CD14-positive monocyte (primary cell): ENCODE results near the gene CDK19. TPM values are rescaled to one million over a fixed set of nuclear protein-coding genes. Genes with fewer than 3 reads are reported as not detected.
A peak's percentile ranks its signal among the peaks of the same experiment; 100 is the strongest.

Experiments
- DNase-seq, 3 donors: peaks; one replicate each; pipeline ENCODE4 v3.0.0-alpha.2; 2011 to 2022
- H2AFZ ChIP-seq: 2 replicates; pipeline ENCODE4 v1.6.0; 2012; ENCODE audit warnings: mild to moderate bottlenecking, low read depth, low read length, inconsistent platforms; ENCODE audit not compliant: insufficient read depth, poor library complexity, severe bottlenecking
- H3K27ac ChIP-seq, 2 donors: 1 replicate in 1 of 2; 2 replicates in 1 of 2; pipeline ENCODE4 v1.5.1; 2012 to 2013; ENCODE audit warnings: low read length in 2 of 2, control low read depth in 1 of 2, inconsistent platforms in 1 of 2, low read depth in 1 of 2, mild to moderate bottlenecking in 1 of 2
- H3K27me3 ChIP-seq, 2 donors: one replicate each; pipeline versions ENCODE4 v1.6.0 to v1.6.1; 2011 to 2013; ENCODE audit warnings: low read length in 2 of 2; ENCODE audit not compliant: control insufficient read depth in 2 of 2, insufficient read depth in 2 of 2
- H3K36me3 ChIP-seq, 2 donors: replicated peaks in 1 of 2; 1 replicate in 1 of 2; 2 replicates in 1 of 2; pipeline versions ENCODE4 v1.5.1 to v1.6.1; 2012 to 2013; ENCODE audit warnings: low read length in 2 of 2, control low read depth in 1 of 2, inconsistent platforms in 1 of 2, mild to moderate bottlenecking in 1 of 2; ENCODE audit not compliant: insufficient read depth in 2 of 2, control insufficient read depth in 1 of 2
- H3K4me1 ChIP-seq, 2 donors: 1 replicate in 1 of 2; 2 replicates in 1 of 2; pipeline versions ENCODE4 v1.5.1 to v1.6.1; 2012 to 2013; ENCODE audit warnings: low read length in 2 of 2, control low read depth in 1 of 2, inconsistent platforms in 1 of 2, mild to moderate bottlenecking in 1 of 2, moderate library complexity in 1 of 2; ENCODE audit not compliant: insufficient read depth in 2 of 2, control insufficient read depth in 1 of 2
- H3K4me2 ChIP-seq: replicated peaks from 2 replicates; pipeline ENCODE3; 2012; ENCODE audit warnings: low read length, moderate library complexity, mild to moderate bottlenecking; ENCODE audit not compliant: poor library complexity, severe bottlenecking; ENCODE audit errors: extremely low read depth
- H3K4me3 ChIP-seq, 3 experiments: fragments of 200-600 bp in 1 of 3; sonication (generic) in 1 of 3; replicated peaks in 1 of 3; 1 replicate in 2 of 3; 2 replicates in 1 of 3; pipeline ENCODE4 v1.5.1; 2011 to 2013; ENCODE audit warnings: low read length in 3 of 3, mild to moderate bottlenecking in 3 of 3, control low read depth in 2 of 3, low read depth in 2 of 3, inconsistent platforms in 1 of 3, moderate library complexity in 1 of 3
- H3K79me2 ChIP-seq: 2 replicates; pipeline ENCODE4 v1.6.0; 2012; ENCODE audit warnings: mild to moderate bottlenecking, control low read depth, inconsistent platforms, low read length, moderate library complexity; ENCODE audit not compliant: insufficient read depth
- H3K9ac ChIP-seq: 2 replicates; pipeline ENCODE4 v1.6.0; 2017; ENCODE audit warnings: low read length, mild to moderate bottlenecking; ENCODE audit not compliant: insufficient read depth, poor library complexity, severe bottlenecking
- H3K9me3 ChIP-seq, 2 donors: replicated peaks in 1 of 2; 1 replicate in 1 of 2; 2 replicates in 1 of 2; pipeline versions ENCODE4 v1.5.1 to v1.6.1; 2012 to 2013; ENCODE audit warnings: low read length in 2 of 2, control low read depth in 1 of 2; ENCODE audit not compliant: control insufficient read depth in 1 of 2, insufficient read depth in 1 of 2
- H4K20me1 ChIP-seq: 2 replicates; pipeline ENCODE4 v1.6.0; 2012; ENCODE audit warnings: mild to moderate bottlenecking, low read length, control low read depth, moderate library complexity; ENCODE audit not compliant: insufficient read depth
- H3K27ac Mint-ChIP-seq, 7 donors: one replicate each; pipeline ENCODE4 v1.8.0; 2020; ENCODE audit warnings: mild to moderate bottlenecking in 7 of 7, mixed read lengths in 7 of 7, moderate library complexity in 6 of 7, inconsistent platforms in 2 of 7
- H3K27me3 Mint-ChIP-seq, 3 donors: one replicate each; pipeline ENCODE4 v1.8.0; 2021 to 2022; ENCODE audit warnings: low read depth in 3 of 3, mild to moderate bottlenecking in 3 of 3, mixed read lengths in 3 of 3, moderate library complexity in 3 of 3, inconsistent platforms in 1 of 3
- H3K36me3 Mint-ChIP-seq, 2 donors: one replicate each; pipeline ENCODE4 v1.8.0; 2020; ENCODE audit warnings: mixed read lengths in 2 of 2, inconsistent platforms in 1 of 2, mild to moderate bottlenecking in 1 of 2
- H3K4me1 Mint-ChIP-seq: one replicate; pipeline ENCODE4 v1.8.0; 2020; ENCODE audit warnings: mild to moderate bottlenecking, mixed read lengths
- H3K4me3 Mint-ChIP-seq, 2 donors: one replicate each; pipeline ENCODE4 v1.8.0; 2020; ENCODE audit warnings: mild to moderate bottlenecking in 2 of 2, mixed read lengths in 2 of 2, moderate library complexity in 1 of 2
- H3K9me3 Mint-ChIP-seq, 7 donors: one replicate each; pipeline ENCODE4 v1.8.0; 2020 to 2022; ENCODE audit warnings: mixed read lengths in 7 of 7, mild to moderate bottlenecking in 6 of 7, moderate library complexity in 6 of 7, inconsistent platforms in 2 of 7
- WGBS: methylation state at CpG from one replicate; pipeline ENCODE4 v1.1.5; 2013; ENCODE audit warnings: missing lambda C conversion rate; ENCODE audit not compliant: insufficient coverage; 5-methylcytosine and 5-hydroxymethylcytosine counted together
- intact Hi-C, 2 donors: fragments of 100-400 bp; cut with micrococcal nuclease; formaldehyde crosslinking; loops; one replicate each; pipeline versions ENCODE4 v1.15.0 to v1.15.1; 2023
- polyA plus RNA-seq, 3 donors: library from polyadenylated mRNA; depleted of rRNA in 1 of 3; unstranded in 2 of 3; stranded (reverse) in 1 of 3; fragments of 300-500 nt in 2 of 3; fragments of >200 nt in 1 of 3; fragmentation: Illumina TruSeq in 2 of 3; gene quantifications; 1 replicate in 2 of 3; 2 replicates in 1 of 3; pipeline ENCODE4 v1.2.3, GENCODE V29; 2012 to 2021
- TF ChIP-seq, protein P1 (sequence below): fragments of 200-600 bp; IDR thresholded peaks from one replicate; pipeline ENCODE4 v1.8.0; 2022; ENCODE audit warnings: antibody characterized with exemption, mild to moderate bottlenecking

The CDK19 gene
- polyA plus RNA-seq, 3 donors = 2.7 to 12.0 (median 3.9) TPM

DNA sequence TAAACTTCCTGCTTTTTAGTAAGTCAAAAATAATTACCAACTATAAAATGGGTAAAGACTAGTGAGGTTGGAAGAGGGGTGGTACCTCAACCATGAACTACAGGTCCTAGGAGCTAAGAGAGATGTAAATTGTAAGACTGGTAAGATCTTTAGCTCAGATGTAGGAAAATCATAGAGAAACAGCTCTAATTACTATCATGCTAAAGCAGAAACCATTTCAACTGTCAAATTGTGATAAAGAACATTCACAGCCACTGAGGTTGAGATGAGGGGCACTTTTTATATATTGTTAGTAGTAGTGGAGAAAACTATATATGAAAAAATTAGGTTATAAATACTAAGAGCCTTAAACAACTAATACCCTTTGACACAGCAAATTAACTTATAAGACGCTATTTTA lies 20.0 kb downstream of the CDK19 start:
- Mint-ChIP-seq H3K9me3 (peaks cover 0 to 1% (median 0%) of the 10 kb centered on the region in 7 donors), H3K27me3 (peaks cover 0 to 3% (median 0%) of the 10 kb centered on the region in 3 donors), H3K4me1 (peaks cover 30% of the 10 kb centered on the region), H3K36me3 (peaks cover 7 to 13% of the 10 kb centered on the region in 2 donors), H3K27ac (peak overlapping the region in 2 of 7 donors; percentile 30 to 72), H3K4me3 (no peak overlapping the region)
- H3K4me2 ChIP-seq = no peak overlapping the region
- no peak overlapping the region for H3K4me3 ChIP-seq
- H3K9me3 ChIP-seq = peaks cover 0 to under 1% of the 10 kb centered on the region in 2 donors
- TF ChIP-seq, protein P1, sequence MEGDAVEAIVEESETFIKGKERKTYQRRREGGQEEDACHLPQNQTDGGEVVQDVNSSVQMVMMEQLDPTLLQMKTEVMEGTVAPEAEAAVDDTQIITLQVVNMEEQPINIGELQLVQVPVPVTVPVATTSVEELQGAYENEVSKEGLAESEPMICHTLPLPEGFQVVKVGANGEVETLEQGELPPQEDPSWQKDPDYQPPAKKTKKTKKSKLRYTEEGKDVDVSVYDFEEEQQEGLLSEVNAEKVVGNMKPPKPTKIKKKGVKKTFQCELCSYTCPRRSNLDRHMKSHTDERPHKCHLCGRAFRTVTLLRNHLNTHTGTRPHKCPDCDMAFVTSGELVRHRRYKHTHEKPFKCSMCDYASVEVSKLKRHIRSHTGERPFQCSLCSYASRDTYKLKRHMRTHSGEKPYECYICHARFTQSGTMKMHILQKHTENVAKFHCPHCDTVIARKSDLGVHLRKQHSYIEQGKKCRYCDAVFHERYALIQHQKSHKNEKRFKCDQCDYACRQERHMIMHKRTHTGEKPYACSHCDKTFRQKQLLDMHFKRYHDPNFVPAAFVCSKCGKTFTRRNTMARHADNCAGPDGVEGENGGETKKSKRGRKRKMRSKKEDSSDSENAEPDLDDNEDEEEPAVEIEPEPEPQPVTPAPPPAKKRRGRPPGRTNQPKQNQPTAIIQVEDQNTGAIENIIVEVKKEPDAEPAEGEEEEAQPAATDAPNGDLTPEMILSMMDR = no peak
- DNase-seq = no peak
- no peaks in the 10 kb centered on the region for H3K36me3 ChIP-seq
- no peaks in the 10 kb centered on the region for H3K27me3 ChIP-seq
- H3K4me1 ChIP-seq = peaks cover 19 to 21% of the 10 kb centered on the region in 2 donors
- no CpG with 5 or more reads among the region's 1 CpG for WGBS
- peaks cover 39% of the 10 kb centered on the region for H4K20me1 ChIP-seq
- intact Hi-C loops = no loop called here
- H3K79me2 ChIP-seq = peaks cover 80% of the 10 kb centered on the region
- no peak overlapping the region for H3K9ac ChIP-seq
- no peak overlapping the region for H2AFZ ChIP-seq
- H3K27ac ChIP-seq = no peak overlapping the region

DNA sequence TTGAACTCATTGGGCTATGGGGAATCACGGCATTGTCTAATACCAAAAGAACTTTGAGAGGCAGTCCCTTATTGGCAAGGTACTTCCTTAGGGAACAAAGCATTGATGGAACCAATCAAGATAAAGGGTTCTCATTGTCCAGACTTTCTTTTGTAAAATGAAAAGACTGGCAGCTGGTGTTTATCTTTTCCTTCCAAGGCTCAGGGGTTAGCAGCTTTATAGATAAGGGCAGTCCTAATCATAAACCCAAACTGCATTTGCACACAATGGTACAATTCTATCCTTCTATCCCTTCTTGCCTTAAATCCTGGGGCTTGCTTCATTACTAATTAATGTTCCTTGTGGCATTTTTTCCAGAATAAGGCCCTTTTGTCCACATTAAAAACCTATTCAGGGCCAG lies 28.6 kb downstream of the CDK19 start:
- Mint-ChIP-seq H3K36me3 (peaks cover 9 to 20% of the 10 kb centered on the region in 2 donors), H3K9me3 (peaks cover 8 to 19% (median 15%) of the 10 kb centered on the region in 7 donors), H3K4me3 (no peak overlapping the region), H3K27ac (no peak overlapping the region), H3K27me3 (peaks cover 0 to 1% (median 0%) of the 10 kb centered on the region in 3 donors), H3K4me1 (peaks cover 20% of the 10 kb centered on the region)
- H3K9ac ChIP-seq = no peak overlapping the region
- intact Hi-C loops = no loop called here
- 100% methylated on average over 1 of the region's 1 CpG for WGBS
- peaks cover 29% of the 10 kb centered on the region for H4K20me1 ChIP-seq
- H3K79me2 ChIP-seq = peaks cover 48% of the 10 kb centered on the region
- H3K4me2 ChIP-seq = no peak overlapping the region
- peaks cover 0 to 5% of the 10 kb centered on the region in 2 donors for H3K36me3 ChIP-seq
- TF ChIP-seq, protein P1 = no peak
- H3K4me1 ChIP-seq = peaks cover 0 to 6% of the 10 kb centered on the region in 2 donors
- H3K27ac ChIP-seq = no peak overlapping the region
- H3K4me3 ChIP-seq = no peak overlapping the region
- no peaks in the 10 kb centered on the region for H3K27me3 ChIP-seq
- H3K9me3 ChIP-seq = peaks cover 12 to 15% of the 10 kb centered on the region in 2 donors
- no peak overlapping the region for H2AFZ ChIP-seq
- no peak for DNase-seq
